ENCODE data around the gene KCMF1.

The KCMF1 gene

GRCh38 chr2:84989422-84989821 is 18.5 kb downstream of the KCMF1 start:
- no peaks in the 10 kb centered on the region for H3K36me3 ChIP-seq (ENCODE audit: insufficient read depth, low read length)
- no peak overlapping the region for H3K9ac ChIP-seq (ENCODE audit: low read depth, low read length)
- H3K4me1 ChIP-seq (ENCODE audit: insufficient read depth, low read length), result peaks cover 15% of the 10 kb centered on the region; the same call in 1 of the 2 replicates
- H3K9me3 ChIP-seq (ENCODE audit: control insufficient read depth, insufficient read depth, low read length), result no peaks in the 10 kb centered on the region

GRCh38 chr2:84989927-84990326 is 19.0 kb downstream of the KCMF1 start:
- Histone ChIP-seq H3K4me1 (ENCODE audit: insufficient read depth, low read length) (peaks cover 15% of the 10 kb centered on the region; the same call in 1 of the 2 replicates), H3K9me3 (ENCODE audit: control insufficient read depth, insufficient read depth, low read length) (no peaks in the 10 kb centered on the region), H3K9ac (ENCODE audit: low read depth, low read length) (no peak overlapping the region), H3K36me3 (ENCODE audit: insufficient read depth, low read length) (no peaks in the 10 kb centered on the region)

- no peak overlapping the region for H3K9ac ChIP-seq (ENCODE audit: low read depth, low read length)
- H3K9me3 ChIP-seq (ENCODE audit: control insufficient read depth, insufficient read depth, low read length), result no peaks in the 10 kb centered on the region
- peaks cover 15% of the 10 kb centered on the region; the same call in 1 of the 2 replicates for H3K4me1 ChIP-seq (ENCODE audit: insufficient read depth, low read length)
- H3K36me3 ChIP-seq (ENCODE audit: insufficient read depth, low read length), result no peaks in the 10 kb centered on the region
Measured at GRCh38 chr2:84991404-84992160, 20.6 kb downstream of the KCMF1 start.

- no peak overlapping the region for H3K9ac ChIP-seq (ENCODE audit: low read depth, low read length)
- H3K36me3 ChIP-seq (ENCODE audit: insufficient read depth, low read length), result no peaks in the 10 kb centered on the region
- H3K4me1 ChIP-seq (ENCODE audit: insufficient read depth, low read length), result no peaks in the 10 kb centered on the region
- H3K9me3 ChIP-seq (ENCODE audit: control insufficient read depth, insufficient read depth, low read length), result no peaks in the 10 kb centered on the region
Measured at GRCh38 chr2:84995826-84996225, 24.9 kb downstream of the KCMF1 start.

- no peaks in the 10 kb centered on the region for H3K4me1 ChIP-seq (ENCODE audit: insufficient read depth, low read length)
- H3K9me3 ChIP-seq (ENCODE audit: control insufficient read depth, insufficient read depth, low read length), result no peaks in the 10 kb centered on the region
- no peaks in the 10 kb centered on the region for H3K36me3 ChIP-seq (ENCODE audit: insufficient read depth, low read length)
- no peak overlapping the region for H3K9ac ChIP-seq (ENCODE audit: low read depth, low read length)
Measured at GRCh38 chr2:84996909-84997308, 25.9 kb downstream of the KCMF1 start.

- Histone ChIP-seq H3K9ac (ENCODE audit: low read depth, low read length) (no peak overlapping the region), H3K9me3 (ENCODE audit: control insufficient read depth, insufficient read depth, low read length) (no peaks in the 10 kb centered on the region), H3K36me3 (ENCODE audit: insufficient read depth, low read length) (no peaks in the 10 kb centered on the region; the same call in 1 of the 2 replicates), H3K4me1 (ENCODE audit: insufficient read depth, low read length) (no peaks in the 10 kb centered on the region)
Measured at GRCh38 chr2:84999553-84999955, 28.6 kb downstream of the KCMF1 start.

- H3K9me3 ChIP-seq (ENCODE audit: control insufficient read depth, insufficient read depth, low read length), result no peaks in the 10 kb centered on the region
- H3K36me3 ChIP-seq (ENCODE audit: insufficient read depth, low read length), result no peaks in the 10 kb centered on the region; the same call in 1 of the 2 replicates
- no peak overlapping the region for H3K9ac ChIP-seq (ENCODE audit: low read depth, low read length)
- no peaks in the 10 kb centered on the region for H3K4me1 ChIP-seq (ENCODE audit: insufficient read depth, low read length)
Measured at GRCh38 chr2:85001595-85001994, 30.6 kb downstream of the KCMF1 start.

GRCh38 chr2:85002534-85002933 is 31.6 kb downstream of the KCMF1 start:
- no peaks in the 10 kb centered on the region for H3K9me3 ChIP-seq (ENCODE audit: control insufficient read depth, insufficient read depth, low read length)
- H3K36me3 ChIP-seq (ENCODE audit: insufficient read depth, low read length), result no peaks in the 10 kb centered on the region; the same call in 1 of the 2 replicates
- H3K9ac ChIP-seq (ENCODE audit: low read depth, low read length), result no peak overlapping the region
- no peaks in the 10 kb centered on the region for H3K4me1 ChIP-seq (ENCODE audit: insufficient read depth, low read length)

GRCh38 chr2:85008252-85008651 is 37.3 kb downstream of the KCMF1 start:
- Histone ChIP-seq H3K36me3 (ENCODE audit: insufficient read depth, low read length) (no peaks in the 10 kb centered on the region; the same call in 1 of the 2 replicates), H3K9me3 (ENCODE audit: control insufficient read depth, insufficient read depth, low read length) (no peaks in the 10 kb centered on the region; the same call in 1 of the 2 replicates), H3K9ac (ENCODE audit: low read depth, low read length) (no peak overlapping the region), H3K4me1 (ENCODE audit: insufficient read depth, low read length) (peaks cover 18% of the 10 kb centered on the region)

- Histone ChIP-seq H3K9ac (ENCODE audit: low read depth, low read length) (no peak overlapping the region), H3K4me1 (ENCODE audit: insufficient read depth, low read length) (peaks cover 19% of the 10 kb centered on the region), H3K36me3 (ENCODE audit: insufficient read depth, low read length) (no peaks in the 10 kb centered on the region; the same call in 1 of the 2 replicates), H3K9me3 (ENCODE audit: control insufficient read depth, insufficient read depth, low read length) (no peaks in the 10 kb centered on the region; the same call in 1 of the 2 replicates)
Measured at GRCh38 chr2:85009019-85009618, 38.2 kb downstream of the KCMF1 start.

- Histone ChIP-seq H3K4me1 (ENCODE audit: insufficient read depth, low read length) (peaks cover 19% of the 10 kb centered on the region), H3K9me3 (ENCODE audit: control insufficient read depth, insufficient read depth, low read length) (no peaks in the 10 kb centered on the region; the same call in 1 of the 2 replicates), H3K36me3 (ENCODE audit: insufficient read depth, low read length) (no peaks in the 10 kb centered on the region; the same call in 1 of the 2 replicates), H3K9ac (ENCODE audit: low read depth, low read length) (no peak overlapping the region)
Measured at GRCh38 chr2:85010404-85010803, 39.4 kb downstream of the KCMF1 start.

GRCh38 chr2:85011098-85011497 is 40.1 kb downstream of the KCMF1 start:
- Histone ChIP-seq H3K4me1 (ENCODE audit: insufficient read depth, low read length) (peaks cover 19% of the 10 kb centered on the region), H3K36me3 (ENCODE audit: insufficient read depth, low read length) (no peaks in the 10 kb centered on the region; the same call in 1 of the 2 replicates), H3K9ac (ENCODE audit: low read depth, low read length) (no peak overlapping the region), H3K9me3 (ENCODE audit: control insufficient read depth, insufficient read depth, low read length) (no peaks in the 10 kb centered on the region; the same call in 1 of the 2 replicates)

- H3K9me3 ChIP-seq (ENCODE audit: control insufficient read depth, insufficient read depth, low read length), result no peaks in the 10 kb centered on the region; the same call in 1 of the 2 replicates
- no peaks in the 10 kb centered on the region; the same call in 1 of the 2 replicates for H3K36me3 ChIP-seq (ENCODE audit: insufficient read depth, low read length)
- peaks cover 19% of the 10 kb centered on the region for H3K4me1 ChIP-seq (ENCODE audit: insufficient read depth, low read length)
Measured at GRCh38 chr2:85011747-85012146, 40.8 kb downstream of the KCMF1 start.

GRCh38 chr2:85012431-85012830 is 41.5 kb downstream of the KCMF1 start:
- H3K9me3 ChIP-seq (ENCODE audit: control insufficient read depth, insufficient read depth, low read length), result no peaks in the 10 kb centered on the region; the same call in 1 of the 2 replicates
- H3K4me1 ChIP-seq (ENCODE audit: insufficient read depth, low read length), result peaks cover 19% of the 10 kb centered on the region

More at GRCh38 chr2:85011747-85012146, 40.8 kb downstream of the KCMF1 start:
- H3K9ac ChIP-seq (ENCODE audit: low read depth, low read length), result no peak overlapping the region

More at GRCh38 chr2:85012431-85012830, 41.5 kb downstream of the KCMF1 start:
- H3K36me3 ChIP-seq (ENCODE audit: insufficient read depth, low read length), result no peaks in the 10 kb centered on the region; the same call in 1 of the 2 replicates
- H3K9ac ChIP-seq (ENCODE audit: low read depth, low read length), result no peak overlapping the region

All from ES-I3 (cell line).